ENCODE results near the gene CARMIL3. TPM values are rescaled to one million over a fixed set of nuclear protein-coding genes. Genes with fewer than 3 reads are reported as not detected.

Gene CARMIL3
- total and polyA plus RNA-seq, 2 of the 4 experiments (the other 2 are of a cell fraction), result under 0.01 TPM; not detected in 1

GRCh38 chr14:24114532-24115421 is 63.0 kb downstream of the CARMIL3 start, which contains the start of the genes DCAF11 and NRL (continued):
- TF ChIP-seq CTCF (conservative IDR thresholded peaks at IDR 0.05; ENCODE audit: low read depth, low read length) (no peak), RAD21 (IDR thresholded peaks at IDR 0.05; ENCODE audit: low read length) (no peak)

Measured in IMR-90 (cell line).